Renal pelvis (tissue), 4 donors: ENCODE data around the gene CRYGB. TPM values are rescaled to one million over a fixed set of nuclear protein-coding genes. Genes with fewer than 3 reads are reported as not detected.
"Not testable (repeated sequence)": the region's sequence is repeated elsewhere in the genome, so short reads cannot be mapped to it uniquely, and the experiment has no call there.

Experiments used
- DNase-seq: peaks from one replicate; pipeline ENCODE4 v3.0.0-alpha.2; 2013
- polyA plus RNA-seq, 3 donors: library from polyadenylated mRNA; unstranded; fragments of 120-200 nt; gene quantifications; one replicate each; pipeline ENCODE4 v1.2.1, GENCODE V29; 2013; ENCODE audit not compliant: insufficient read length in 3 of 3

CRYGB gene
- polyA plus RNA-seq, 3 donors, result not detected

DNA sequence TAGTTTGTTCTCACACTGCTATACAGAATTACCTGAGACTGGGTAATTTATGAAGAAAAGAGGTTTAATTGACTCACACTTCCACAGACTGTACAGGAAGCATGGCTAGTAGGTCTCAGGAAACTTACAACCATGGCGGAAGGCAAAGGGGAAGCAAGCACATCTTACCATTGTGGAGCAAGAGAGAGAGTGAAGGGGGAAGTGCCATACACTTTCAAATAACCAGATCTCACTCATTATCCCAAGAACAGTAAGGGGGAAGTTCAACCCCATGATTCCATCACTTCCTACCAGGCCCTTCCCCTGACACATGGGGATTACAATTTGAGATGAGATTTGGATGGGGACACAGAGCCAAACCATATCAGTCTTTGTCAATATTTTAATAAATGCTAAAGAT is 5.0 kb upstream of the CRYGB start:
- DNase-seq, result no peak

DNA sequence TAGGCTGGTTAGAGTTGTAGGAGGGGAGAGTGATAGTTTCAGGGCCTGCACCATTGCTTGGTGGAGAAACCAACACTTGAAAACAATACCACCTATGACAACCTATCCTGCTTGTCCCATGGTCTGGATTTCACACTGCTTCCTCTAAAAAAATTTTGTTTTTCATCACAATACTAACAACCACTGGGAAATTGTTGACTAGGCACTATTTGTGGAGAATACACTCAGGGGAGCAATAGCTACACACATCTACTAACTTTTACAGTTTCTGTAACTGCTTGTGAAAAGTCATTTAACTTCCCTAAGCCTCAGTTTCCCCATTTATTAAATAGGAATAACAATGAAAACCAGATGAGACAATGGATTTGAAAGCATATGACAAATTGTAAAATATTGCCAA is 4.1 kb upstream of the CRYGB start:
- no peak for DNase-seq

DNA sequence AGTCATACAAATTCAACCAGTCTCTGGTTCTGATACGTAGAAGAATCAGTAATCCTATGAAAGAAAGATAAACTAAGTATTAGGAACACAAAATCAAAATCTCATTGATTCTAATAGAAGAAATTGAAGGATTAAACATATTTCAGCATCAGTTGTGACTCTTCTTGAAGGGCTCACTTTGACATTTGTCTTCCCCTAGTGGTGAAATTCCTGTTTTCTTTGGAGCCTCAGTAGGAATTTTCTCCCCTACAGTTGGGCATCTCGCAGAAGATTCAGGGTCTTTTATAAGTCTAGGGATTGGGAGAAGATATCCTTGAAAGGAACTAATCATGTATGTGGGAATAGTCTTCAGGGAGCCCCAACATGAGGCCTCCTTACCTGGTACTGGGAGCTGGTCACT is 2.8 kb upstream of the CRYGB start:
- no peak for DNase-seq

DNA sequence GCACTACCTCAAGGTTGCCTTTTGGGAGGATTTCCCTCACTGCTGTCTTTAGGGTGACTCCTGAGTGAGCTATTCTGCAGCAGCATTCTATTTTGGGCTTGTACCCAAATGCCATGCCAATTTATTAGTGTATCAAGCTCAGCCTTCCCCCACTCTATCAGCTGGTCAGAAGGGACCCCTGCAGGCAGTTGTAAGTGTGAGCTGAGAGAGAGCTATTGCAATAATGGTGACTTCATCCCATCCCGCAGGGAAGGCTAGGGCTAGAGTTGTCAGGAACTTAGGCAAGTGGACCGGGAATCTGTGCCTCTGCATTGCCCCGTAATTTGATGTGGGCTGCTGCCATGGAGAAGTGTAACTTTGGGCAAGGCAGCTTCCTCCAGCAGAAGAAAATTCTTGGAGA is 1.8 kb upstream of the CRYGB start:
- no peak for DNase-seq

DNA sequence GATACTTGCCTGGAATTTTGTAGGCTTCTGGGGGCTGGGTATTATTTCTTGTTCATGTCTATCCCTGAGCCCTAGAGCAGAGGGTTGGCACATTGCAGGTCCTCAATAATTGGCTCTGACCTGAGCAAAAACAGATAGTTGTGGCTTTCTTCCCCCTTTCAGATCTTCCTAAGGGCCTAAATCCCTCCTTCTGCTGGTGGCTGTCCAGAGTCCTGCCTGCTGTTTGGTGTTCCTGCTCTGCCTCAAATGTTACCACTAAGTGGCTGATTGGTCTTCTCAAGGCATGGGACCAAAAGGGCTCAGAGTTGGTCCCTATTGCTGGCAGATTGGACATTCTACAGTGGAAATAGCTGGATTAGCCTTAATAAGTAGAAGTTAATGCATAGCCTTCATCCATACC is 1.1 kb upstream of the CRYGB start:
- DNase-seq, result no peak

DNA sequence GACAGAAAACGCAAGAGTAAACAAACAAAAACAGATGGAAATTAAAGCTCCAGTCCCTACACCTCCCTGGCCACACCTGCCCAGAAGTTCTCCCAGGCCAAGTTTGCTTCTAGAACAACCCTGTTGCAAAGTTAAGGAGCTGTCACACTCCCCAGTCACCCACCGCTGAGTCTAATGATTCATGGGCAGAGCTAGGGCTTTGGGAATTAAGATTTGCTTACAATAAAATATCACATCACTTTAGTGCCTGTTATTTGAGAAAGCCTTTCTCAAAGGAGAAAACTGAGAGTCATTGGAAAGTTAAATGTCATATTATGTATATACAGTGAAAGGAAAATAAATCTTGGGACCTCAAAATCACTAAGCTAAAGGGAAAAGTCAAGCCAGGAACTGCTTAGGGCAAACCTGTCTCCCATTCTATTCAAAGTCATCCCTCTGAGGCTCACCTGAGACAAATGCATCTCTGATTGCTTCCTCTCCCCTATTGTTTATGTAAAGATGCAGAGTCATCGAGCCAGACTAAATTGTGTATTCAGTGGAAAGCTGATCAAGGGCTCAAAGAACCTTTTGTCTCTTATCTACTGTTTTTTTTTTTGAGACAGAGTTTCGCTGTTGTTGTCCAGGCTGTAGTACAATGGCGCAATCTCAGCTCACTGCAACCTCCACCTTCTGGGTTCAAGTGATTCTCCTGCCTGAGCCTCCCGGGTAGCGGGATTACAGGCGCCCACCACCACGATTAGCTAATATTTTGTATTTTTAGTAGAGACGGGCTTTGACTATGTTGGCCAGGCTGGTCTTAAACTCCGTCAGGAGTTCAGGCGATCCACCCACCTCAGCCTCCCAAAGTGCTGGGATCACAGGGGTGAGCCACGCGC is 2.8 kb downstream of the CRYGB start:
- no peak for DNase-seq

DNA sequence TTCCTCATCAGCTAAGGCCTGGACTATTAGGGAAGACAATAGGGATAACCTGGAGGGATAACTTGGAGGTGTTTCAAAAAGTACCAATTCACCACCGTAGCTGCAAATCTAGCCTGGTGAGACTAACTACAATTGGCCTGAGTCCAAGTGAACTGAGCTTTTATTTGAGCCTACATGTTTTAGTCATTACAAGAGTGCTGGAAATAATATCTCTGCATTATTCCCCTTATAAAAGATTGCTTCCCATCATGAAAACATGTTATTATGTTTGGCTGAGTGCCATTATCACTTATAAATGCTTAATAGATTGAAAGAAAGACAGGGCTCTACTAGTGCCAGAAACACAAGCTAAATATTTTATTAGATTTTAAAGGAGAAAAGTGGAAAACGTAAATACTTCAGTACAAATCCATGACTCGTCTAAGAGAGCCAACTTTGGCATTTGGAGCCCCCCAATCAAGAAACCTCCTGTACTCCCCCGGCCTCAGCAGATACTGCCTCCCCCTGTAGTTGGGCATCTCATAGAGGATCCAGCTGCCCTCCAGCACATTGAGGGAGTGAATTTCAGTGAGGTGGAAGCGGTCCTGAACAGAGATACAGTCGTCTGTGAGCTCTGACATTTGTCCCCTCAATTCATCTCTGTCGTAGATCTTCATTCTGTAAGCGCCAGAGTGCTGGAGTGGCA is 3.6 kb downstream of the CRYGB start:
- DNase-seq, result no peak

DNA sequence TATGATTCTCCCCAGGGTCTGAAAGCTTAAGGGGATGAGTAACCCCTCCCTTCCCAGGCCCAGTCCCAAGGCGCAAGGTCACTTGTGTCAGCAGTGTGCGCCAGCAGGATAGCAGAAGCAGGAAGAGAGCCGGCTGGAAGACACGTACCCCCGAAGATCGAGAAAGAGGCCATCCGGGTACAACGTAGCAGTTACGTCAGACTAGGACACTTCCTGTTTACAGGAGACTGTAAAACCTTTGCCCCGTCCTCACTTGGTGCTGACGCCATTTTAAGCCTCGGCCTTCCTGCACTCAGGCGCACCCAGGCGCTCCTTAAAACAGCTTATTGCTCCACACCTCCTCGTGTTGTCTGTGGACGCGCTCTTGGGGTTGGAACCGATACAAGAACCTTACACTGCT is 6.5 kb downstream of the CRYGB start:
- no peak for DNase-seq

DNA sequence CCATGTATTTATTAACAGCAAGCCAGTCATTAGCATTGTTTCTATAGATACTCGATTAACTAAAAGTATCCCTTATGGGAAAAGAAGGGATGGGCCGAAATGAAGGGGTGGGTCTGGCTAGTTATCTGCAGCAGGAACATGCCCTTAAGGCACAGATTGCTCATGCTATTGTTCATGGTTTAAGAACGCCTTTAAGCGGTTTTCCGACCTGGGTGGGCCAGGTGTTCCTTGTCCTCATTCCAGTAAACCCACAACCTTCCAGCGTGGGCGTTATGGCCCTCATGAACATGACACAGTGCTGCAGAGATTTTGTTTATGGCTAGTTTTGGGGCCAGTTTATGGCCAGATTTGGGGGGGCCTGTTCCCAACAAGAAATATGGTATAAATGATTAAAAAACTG is 7.6 kb downstream of the CRYGB start:
- DNase-seq, result not testable (repeated sequence)

DNA sequence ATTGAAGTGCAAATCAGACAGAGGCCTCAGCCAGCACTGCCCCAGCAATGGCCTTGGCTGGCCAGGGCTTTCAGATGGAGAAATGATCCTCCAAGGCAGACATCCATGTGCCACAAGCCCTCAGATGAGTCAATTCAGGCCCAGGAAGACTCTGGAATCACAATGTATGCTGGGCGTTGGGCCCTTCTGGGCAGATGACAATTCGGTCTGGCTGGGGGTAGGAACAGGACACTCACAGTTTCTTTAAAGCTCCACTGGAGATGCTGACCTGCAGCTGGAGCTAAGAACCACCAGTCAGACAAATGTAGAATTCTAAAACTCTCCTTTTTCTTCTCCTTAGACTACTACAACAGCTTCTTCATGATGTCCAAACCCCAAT is 9.3 kb downstream of the CRYGB start:
- DNase-seq, result no peak

DNA sequence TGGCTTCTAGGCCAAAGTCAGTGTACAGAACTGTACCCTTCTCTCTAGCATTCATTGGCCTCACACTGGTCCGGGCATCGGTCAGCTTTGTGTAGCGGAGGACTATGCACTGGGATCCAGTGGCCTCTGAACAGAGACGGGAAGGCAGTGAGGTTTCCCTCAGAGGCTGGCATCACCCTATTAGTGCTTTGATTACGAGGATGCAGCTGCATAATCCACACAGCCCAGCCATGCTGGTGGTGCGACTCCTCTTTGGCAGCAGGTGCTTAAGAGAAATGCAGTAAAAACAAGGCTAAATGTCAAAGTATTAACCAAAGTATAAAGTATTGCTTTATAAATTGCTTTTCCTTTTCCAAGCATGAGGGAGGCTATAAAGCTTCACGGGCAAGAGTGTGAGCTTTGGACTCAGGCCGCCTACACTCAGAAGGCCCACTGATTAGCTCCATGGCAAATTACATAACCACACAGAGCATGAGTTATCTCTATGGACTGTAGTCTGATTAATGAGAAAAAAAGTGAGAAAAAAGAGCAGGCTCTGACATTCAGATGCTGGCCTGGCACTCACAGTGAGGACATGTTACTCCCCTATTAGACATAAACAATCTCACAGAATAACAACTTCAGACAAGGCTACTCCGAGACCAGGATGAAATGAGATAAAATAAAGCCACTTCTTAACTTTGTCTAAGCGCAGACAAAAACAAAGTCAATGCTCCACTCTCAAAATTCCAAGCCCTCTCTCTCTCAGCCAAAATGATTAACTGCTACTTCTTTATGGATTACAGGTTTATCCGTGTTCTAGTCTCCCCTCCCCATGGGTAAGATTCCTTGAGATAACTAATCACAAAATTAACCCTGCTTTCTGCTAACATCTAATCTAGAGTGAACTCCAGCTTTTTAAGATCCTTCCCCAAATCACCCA is 9.9 kb downstream of the CRYGB start:
- DNase-seq, result no peak

DNA sequence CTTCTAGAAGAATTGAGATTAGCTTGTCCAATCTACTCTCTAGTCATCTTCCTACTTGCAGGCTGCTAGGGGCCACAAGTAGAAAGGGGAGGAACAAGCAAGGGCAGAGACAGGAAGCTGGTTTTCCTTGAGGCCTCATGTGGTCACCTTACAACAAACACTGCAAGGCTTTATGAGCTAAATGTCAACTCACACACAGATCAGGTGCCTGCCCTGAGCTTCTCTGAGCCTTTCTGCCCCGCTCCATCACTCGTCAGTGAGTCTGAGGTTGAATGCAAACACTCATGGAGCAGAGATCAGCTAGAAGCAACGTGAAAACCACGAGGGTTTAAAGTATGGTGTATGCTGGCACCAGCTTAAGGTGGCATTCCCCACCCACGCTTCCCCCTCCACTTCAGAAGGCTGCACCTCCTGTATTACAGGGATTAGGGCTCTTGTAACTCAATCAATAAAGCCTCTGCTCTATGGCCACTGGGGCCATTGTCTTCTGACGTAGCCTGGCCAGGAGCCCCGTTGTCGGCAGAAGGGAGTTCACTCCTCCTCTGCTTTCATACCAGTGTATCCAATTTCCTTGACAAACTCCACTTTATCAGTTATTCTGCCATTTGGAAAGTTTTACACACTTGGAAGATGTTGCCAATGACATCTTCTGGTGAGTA is 10.9 kb downstream of the CRYGB start:
- DNase-seq, result no peak

DNA sequence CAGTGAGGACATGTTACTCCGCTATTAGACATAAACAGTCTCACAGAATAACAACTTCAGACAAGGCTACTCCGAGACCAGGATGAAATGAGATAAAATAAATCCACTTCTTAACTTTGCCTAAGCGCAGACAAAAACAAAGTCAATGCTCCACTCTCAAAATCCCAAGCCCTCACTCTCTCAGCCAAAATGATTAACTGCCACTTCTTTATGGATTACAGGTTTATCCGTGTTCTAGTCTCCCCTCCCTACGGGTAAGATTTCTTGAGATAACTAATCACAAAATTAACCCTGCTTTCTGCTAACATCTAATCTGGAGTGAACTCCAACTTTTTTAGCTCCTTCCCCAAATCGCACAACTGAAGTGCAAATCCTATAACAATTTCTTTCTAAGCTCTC is 15.2 kb downstream of the CRYGB start:
- DNase-seq, result no peak

DNA sequence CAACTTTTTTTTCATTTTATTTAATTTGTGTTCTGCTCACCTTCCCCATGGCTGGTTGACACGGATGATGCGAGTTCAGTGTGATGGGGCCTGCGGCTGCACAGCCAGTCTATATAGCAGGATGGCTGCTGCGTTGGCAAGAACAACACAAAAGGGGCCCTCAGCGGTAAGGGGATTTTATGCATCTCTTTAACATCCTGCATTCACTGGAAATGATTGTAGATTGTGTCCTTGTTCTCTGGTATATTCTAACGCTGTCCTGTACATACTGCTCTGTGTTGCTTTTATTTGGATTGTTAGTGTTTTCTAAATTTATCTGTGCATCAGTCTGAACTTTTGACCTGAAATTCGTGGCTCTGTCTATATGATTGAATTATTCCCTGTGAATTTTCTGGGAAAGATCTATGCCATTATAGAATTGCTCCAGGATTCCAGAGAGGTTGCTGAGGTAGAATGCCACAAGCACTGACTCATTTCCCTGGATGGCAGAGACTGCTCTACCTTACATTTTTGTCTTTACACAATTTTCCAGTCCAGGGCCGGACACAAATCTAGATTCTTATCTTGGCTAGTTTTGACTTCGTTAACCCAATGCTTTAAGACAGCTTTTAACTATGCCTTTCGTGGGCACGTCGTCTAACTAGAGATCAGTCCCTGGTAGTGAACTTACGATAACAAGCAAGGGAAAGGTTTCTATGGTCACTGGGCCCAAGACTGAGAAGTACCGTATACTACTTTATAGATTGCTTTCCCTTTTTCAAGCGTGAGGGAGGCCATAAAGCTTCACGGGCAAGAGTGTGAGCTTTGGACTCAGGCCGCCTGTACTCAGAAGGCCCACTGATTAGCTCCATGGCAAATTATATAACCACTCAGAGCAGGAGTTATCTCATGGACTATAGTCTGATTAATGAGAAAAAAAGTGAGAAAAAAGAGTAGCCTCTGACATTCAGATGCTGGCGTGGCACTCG is 15.9 kb downstream of the CRYGB start, which contains the start of gene CRYGC:
TSS of gene CRYGC (minus strand) at position 85 of the 968 bp plus-strand sequence. CDS start at position 49, 36 bp downstream.
- DNase-seq, result no peak

DNA sequence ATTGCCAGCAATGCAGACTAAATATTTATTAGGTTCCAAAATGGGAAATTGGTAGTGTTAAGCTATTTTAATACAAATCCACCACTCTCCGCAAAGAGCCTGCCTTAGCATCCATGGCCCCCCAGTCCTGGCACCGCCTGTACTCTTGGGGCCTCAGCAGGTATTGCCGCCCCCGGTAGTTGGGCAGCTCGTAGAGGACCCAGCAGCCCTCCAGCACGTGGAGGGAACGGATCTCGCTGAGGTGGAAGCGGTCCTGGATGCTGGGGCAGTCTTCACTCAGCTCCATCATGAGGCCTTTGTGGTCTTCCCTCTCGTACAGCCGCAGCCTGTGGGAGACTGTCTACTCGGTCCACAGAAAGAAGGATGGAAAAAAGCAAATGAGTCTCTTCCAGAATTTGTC is 17.8 kb downstream of the CRYGB start:
- no peak for DNase-seq

DNA sequence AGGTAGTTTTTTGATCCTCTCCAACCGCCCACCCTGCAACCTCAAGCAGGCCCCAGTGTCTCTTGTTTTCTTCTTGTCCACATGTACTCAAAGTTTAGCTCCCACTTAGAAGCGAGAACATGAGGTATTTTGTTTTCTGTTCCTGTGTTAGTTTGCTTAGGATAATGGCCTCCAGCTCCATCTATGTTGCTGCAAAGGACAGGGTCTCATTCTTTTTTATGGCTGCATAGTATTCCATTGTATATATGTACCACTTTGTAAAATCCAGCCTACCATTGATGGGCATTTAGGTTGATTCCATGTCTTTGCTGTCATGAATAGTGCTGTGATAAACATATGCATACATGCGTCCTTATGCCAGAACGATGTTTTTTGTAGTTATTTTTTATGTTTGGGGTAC is 18.9 kb downstream of the CRYGB start:
- DNase-seq, result no peak

DNA sequence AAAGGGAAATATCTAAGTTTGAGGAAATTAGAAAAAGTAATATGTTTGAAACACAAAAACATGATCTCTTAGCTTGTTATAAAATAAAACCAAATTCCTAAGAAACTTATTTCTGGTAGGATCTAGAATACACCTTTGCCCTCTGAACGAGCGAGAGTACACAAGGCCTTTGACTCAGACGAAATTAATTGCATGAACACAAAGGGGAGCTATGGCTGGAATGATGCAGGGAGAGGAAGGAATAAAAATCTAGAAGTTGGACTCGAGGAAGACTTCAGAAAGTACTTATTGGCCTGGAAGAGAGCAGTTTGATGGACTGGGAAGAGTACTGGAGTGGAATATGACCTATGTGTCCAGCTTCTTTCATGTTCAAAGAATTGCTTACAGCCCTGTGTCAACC is 20.7 kb downstream of the CRYGB start:
- DNase-seq, result no peak

DNA sequence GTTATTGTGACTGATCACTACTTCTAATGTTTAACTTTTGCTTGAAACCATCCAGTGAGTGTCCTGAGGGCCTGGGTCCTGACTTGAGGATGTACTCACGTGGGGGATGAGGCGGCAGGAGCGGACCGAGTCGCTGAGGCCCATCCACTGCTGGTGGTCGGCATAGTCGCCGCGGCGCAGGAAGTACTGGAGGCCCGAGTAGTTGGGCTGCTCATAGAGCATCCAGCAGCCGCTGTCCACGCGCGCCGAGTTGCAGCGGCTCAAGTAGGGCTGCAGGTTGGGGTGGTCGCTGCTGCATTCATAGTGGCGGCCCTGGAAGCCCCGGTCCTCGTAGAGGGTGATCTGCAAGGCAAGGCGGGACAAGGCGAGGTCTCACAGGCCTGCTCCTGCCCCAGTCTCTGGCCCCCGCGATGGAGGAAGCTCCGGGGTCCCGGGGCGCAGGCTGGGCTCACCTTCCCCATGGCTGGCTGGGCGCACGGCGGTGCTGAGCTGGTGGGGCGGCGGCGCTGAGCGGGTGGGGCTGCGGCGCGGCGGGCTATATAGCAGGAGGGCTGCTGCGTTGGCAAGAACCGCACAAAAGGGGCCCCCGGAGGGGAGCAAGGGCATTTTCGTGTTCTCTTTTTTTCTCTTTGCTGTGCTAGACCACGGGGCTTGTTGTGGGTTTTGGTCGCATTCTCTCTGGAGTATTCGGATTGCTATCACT is 21.8 kb downstream of the CRYGB start, which contains the start of gene CRYGD:
TSS of gene CRYGD (minus strand) at position 512 of the 703 bp plus-strand sequence. CDS start at position 461, 51 bp downstream.
- not testable (repeated sequence) for DNase-seq

DNA sequence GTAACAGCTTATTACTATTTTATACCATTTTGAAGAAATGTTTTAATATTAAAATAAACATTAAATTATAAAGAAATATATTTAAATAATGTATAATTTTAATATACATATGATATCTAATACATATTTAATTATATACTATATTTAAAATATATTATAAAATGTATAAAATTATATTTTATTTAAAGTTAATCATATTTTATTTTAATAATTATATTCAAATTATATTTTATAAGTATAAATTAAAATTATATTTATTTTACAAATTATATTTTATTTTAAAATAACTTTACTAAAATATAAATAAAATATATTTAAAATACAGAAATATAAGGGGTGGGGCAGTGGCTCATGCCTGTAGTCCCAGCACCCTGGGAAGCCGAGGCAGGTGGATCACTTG is 23.7 kb downstream of the CRYGB start:
- no peak for DNase-seq

DNA sequence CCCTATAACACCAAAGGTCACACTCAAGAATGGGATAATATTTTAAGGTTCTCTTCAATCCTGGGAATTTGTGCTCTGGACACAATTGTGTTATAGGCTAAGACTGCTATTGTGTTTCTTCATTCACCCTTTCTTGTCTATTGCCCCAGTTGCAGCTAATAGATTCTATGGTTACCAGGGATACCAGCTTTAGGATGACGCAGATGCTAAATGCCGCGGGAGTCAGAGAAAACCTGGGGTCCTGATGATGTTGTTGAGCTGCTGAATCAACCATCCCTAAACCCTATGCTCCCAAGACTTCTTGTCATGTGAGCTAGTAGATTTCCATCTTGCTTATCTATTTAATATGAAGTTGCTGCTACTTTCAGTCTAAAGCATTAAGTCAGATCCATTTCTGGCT is 27.0 kb downstream of the CRYGB start:
- DNase-seq, result no peak
